Gastroesophageal sphincter (tissue), 4 donors: ENCODE measurements around the gene UNC13B. TPM values are rescaled to one million over a fixed set of nuclear protein-coding genes. Genes with fewer than 3 reads are reported as not detected.

ENCODE experiments used
- ATAC-seq: fragments of 150-250 bp; one replicate; pipeline ENCODE4 v1.9.1; 2016; ENCODE audit warnings: mild to moderate bottlenecking, moderate library complexity
- H3K27ac ChIP-seq, 4 donors: fragments of 200-600 bp; sonication (generic) in 3 of 4; 1 replicate in 3 of 4; 2 replicates in 1 of 4; pipeline ENCODE4 v1.5.1; 2016 to 2019
- H3K27me3 ChIP-seq: fragments of 200-600 bp; sonication (generic); one replicate; pipeline ENCODE4 v1.5.1; 2019
- H3K36me3 ChIP-seq, 2 donors: fragments of 200-600 bp; sonication (generic); one replicate each; pipeline ENCODE4 v1.5.1; 2019; ENCODE audit warnings: control low read depth in 1 of 2
- H3K4me1 ChIP-seq, 3 donors: fragments of 200-600 bp; sonication (generic); 1 replicate in 2 of 3; 2 replicates in 1 of 3; pipeline ENCODE4 v1.5.1; 2016 to 2019; ENCODE audit warnings: control low read depth in 2 of 3
- H3K4me3 ChIP-seq, 2 donors: fragments of 200-600 bp; sonication (generic); one replicate each; pipeline ENCODE4 v1.5.1; 2019; ENCODE audit warnings: mild to moderate bottlenecking in 1 of 2, moderate library complexity in 1 of 2
- H3K9me3 ChIP-seq, 3 donors: fragments of 200-600 bp; sonication (generic); one replicate each; pipeline ENCODE4 v1.5.1; 2017 to 2019; ENCODE audit warnings: control low read depth in 2 of 3
- CTCF ChIP-seq, 4 experiments: fragments of 200-600 bp in 2 of 4; fragments of 450-650 bp in 2 of 4; sonication (generic) in 1 of 4; IDR thresholded peaks; one replicate each; pipeline ENCODE4 v1.5.1; 2017 to 2019; ENCODE audit warnings: antibody characterized with exemption in 4 of 4, mild to moderate bottlenecking in 2 of 4, moderate library complexity in 2 of 4
- EP300 ChIP-seq: sonication (generic); formaldehyde crosslinking; IDR thresholded peaks from one replicate; pipeline ENCODE4 v1.6.1; 2017; ENCODE audit warnings: antibody characterized with exemption, mild to moderate bottlenecking
- POLR2A ChIP-seq, 2 donors: fragments of 450-650 bp; IDR thresholded peaks; one replicate each; pipeline ENCODE4 v1.6.1; 2017; ENCODE audit warnings: antibody characterized with exemption in 2 of 2, mild to moderate bottlenecking in 2 of 2, moderate library complexity in 1 of 2
- POLR2AphosphoS5 ChIP-seq: sonication (generic); formaldehyde crosslinking; IDR thresholded peaks from one replicate; pipeline ENCODE4 v1.6.1; 2017; ENCODE audit warnings: antibody characterized with exemption
- WGBS, 2 donors: methylation state at CpG; one replicate each; pipeline ENCODE4 v1.1.5; 2018; ENCODE audit warnings: low coverage in 1 of 2; 5-methylcytosine and 5-hydroxymethylcytosine counted together
- total RNA-seq, 4 donors: library from RNA; depleted of rRNA; stranded (reverse); fragments of >200 nt; gene quantifications; one replicate each; pipeline ENCODE4 v1.1.0, GENCODE V29; 2016

The UNC13B gene
- total RNA-seq, 4 donors from 2014 or later, result 21.3 to 35.3 (median 31.7) TPM

DNA sequence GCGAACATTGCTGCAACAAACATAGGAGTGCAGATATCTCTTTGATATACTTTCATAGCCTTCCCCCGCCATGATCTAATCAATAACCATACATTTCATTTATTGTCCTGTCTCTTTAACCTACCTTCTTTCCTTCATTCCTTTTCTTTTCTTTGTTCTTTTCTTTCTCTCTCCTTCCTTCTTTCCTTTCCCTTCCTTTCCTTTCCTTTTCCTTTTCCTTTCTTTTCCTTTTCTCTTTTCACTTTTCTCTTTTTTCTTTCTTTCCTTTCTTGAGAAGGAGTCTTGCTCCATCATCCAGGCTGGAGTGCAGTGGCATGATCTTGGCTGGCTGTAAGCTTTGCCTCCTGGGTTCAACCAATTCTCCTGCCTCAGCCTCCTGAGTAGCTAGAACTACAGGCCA lies 100.3 kb downstream of the UNC13B start:
- Histone ChIP-seq H3K27ac (no peak overlapping the region), H3K27me3 (no peaks in the 10 kb centered on the region), H3K9me3 (no peaks in the 10 kb centered on the region), H3K4me1 (no peaks in the 10 kb centered on the region), H3K36me3 (no peaks in the 10 kb centered on the region), H3K4me3 (no peak overlapping the region)
- 91 to 100% methylated on average over 2 of the region's 2 CpGs for WGBS, 2 donors
- no peak for ATAC-seq
- TF ChIP-seq POLR2A (IDR thresholded peaks at IDR 0.05) (no peak), EP300 (no peak), POLR2AphosphoS5 (no peak), CTCF (IDR thresholded peaks at IDR 0.05) (no peak)

DNA sequence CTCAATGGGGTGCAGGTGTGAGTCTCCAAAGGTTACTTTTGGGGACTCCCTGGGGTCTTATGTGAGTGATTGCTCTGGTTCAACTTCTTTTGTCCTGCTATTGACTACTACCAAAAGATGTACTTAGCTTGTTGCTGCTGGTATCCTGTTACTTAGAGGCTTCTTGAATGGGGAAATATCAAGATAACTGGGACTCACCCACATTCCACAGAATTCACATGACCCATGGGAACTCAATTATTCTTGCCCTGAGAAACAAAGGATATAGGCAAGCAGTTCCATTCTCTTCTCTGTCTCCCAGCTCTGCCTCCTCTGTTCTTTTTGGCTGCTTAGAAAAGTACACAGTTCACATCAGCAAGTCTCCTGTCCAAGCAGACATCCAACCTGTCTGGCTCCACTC lies 105.9 kb downstream of the UNC13B start:
- peaks cover 0 to 6% (median 0%) of the 10 kb centered on the region in 3 donors for H3K4me1 ChIP-seq
- H3K27me3 ChIP-seq, result no peaks in the 10 kb centered on the region
- no peaks in the 10 kb centered on the region for H3K9me3 ChIP-seq
- no peak for TF ChIP-seq EP300
- no peak overlapping the region for H3K27ac ChIP-seq
- no peak for ATAC-seq
- H3K36me3 ChIP-seq, result no peaks in the 10 kb centered on the region
- no peak overlapping the region for H3K4me3 ChIP-seq

- peak overlapping the region in 1 of 4 donors; percentile 7 for H3K27ac ChIP-seq
- H3K27me3 ChIP-seq, result no peaks in the 10 kb centered on the region
- TF ChIP-seq POLR2AphosphoS5 (peak; percentile 26), CTCF (IDR thresholded peaks at IDR 0.05) (no peak)
- peaks cover 0 to 6% (median 0%) of the 10 kb centered on the region in 3 donors for H3K4me1 ChIP-seq
- no peaks in the 10 kb centered on the region for H3K36me3 ChIP-seq
- no peak for ATAC-seq
- H3K4me3 ChIP-seq, result no peak overlapping the region
- WGBS, 2 donors, result 15 to 63% methylated on average over 1 of the region's 1 CpG
- no peaks in the 10 kb centered on the region for H3K9me3 ChIP-seq
Observed at GRCh38 chr9:35269919-35270318, 108.1 kb downstream of the UNC13B start.

DNA sequence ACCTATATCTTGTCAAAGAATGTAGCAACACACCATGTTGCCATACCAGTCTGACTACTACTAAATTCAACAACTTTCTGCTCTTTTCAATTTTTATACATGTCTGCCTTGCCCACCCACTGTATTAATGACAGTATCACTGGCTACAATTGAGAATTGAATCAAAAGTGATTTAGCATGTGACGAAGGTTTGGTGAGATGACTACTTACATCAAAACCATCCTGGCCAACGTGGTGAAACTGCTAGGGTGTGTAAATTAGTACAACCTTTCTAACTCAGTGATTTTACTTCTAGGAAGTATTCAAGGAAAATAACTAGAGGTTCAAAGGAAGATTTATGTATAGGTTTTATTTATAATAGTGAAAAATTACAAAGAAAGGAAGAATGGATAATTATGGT lies 109.8 kb downstream of the UNC13B start:
- no peak for ATAC-seq
- Histone ChIP-seq H3K27ac (no peak overlapping the region), H3K27me3 (no peaks in the 10 kb centered on the region), H3K4me1 (peaks cover 0 to 6% (median 0%) of the 10 kb centered on the region in 3 donors), H3K9me3 (no peaks in the 10 kb centered on the region), H3K4me3 (no peak overlapping the region), H3K36me3 (no peaks in the 10 kb centered on the region)
- TF ChIP-seq POLR2A (IDR thresholded peaks at IDR 0.05) (no peak), POLR2AphosphoS5 (no peak), CTCF (IDR thresholded peaks at IDR 0.05) (no peak), EP300 (no peak)
- 33 to 41% methylated on average over 2 of the region's 2 CpGs for WGBS, 2 donors

DNA sequence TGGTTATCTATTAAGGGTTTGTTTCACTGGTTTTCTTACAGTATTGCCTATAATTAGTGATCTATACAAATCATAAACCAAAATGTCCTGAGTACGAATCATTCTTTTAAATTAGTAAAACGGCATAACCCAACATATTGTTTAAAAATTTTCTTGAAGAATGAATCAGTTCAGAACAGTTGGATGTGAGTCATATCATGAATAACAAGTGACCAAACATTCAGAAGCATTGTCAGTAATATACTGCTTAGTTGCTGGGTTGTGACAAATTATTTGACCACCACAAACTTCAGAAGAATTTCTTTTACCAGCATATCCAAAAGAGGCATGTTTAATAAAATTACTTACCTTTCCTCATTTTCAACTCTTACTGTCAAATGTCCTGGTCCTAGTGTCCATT lies 111.2 kb downstream of the UNC13B start:
- Histone ChIP-seq H3K27me3 (no peaks in the 10 kb centered on the region), H3K9me3 (no peaks in the 10 kb centered on the region), H3K36me3 (no peaks in the 10 kb centered on the region), H3K27ac (no peak overlapping the region), H3K4me1 (peaks cover 0 to 20% (median 4%) of the 10 kb centered on the region in 3 donors), H3K4me3 (no peak overlapping the region)
- TF ChIP-seq POLR2AphosphoS5 (no peak), CTCF (IDR thresholded peaks at IDR 0.05) (no peak), POLR2A (IDR thresholded peaks at IDR 0.05) (no peak), EP300 (no peak)
- 49 to 73% methylated on average over 2 of the region's 2 CpGs for WGBS, 2 donors
- ATAC-seq, result no peak
